HuH-7.5 (cell line): ENCODE results near the gene ROMO1.
"Not testable (repeated sequence)": the region's sequence is repeated elsewhere in the genome, so short reads cannot be mapped to it uniquely, and the experiment has no call there.

Experiments
- DNase-seq: peaks from one replicate; pipeline ENCODE4 v3.0.0; 2011; ENCODE audit warnings: low spot score

The ROMO1 gene

DNA sequence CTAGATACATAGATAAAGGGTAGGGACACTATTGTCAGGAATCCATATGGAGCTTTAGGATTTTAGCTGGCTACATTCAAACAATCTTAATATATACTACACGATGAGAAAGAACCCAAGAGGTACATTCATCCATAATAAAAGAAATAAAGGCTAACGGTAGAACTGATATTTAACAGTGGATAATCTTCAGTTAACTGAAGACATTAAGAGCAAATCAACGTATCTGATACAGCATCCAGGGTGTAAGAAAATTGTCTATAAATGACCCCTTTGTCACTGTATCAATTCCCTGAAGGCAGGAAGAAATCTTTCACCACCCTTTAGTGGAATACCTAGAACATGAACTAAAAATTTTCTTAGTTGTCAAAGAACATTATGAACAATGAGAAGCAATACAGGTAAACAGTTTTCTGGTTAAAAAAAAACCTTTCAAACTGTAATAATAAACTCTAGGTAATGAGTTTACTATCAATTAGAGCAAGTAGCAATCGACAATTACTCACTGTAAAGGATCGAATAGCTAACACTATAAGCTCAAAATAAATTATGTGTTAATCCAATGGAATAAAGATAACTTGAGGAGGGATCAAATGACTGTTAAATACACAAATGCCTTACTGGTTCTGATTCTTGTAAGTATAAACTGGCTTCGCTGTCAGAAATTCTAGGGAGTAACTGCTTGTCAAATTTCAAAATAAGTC is 11.8 kb downstream of the ROMO1 start:
- no peak for DNase-seq

GRCh38 chr20:35711588-35712209 is 12.5 kb downstream of the ROMO1 start:
- DNase-seq = no peak

DNA sequence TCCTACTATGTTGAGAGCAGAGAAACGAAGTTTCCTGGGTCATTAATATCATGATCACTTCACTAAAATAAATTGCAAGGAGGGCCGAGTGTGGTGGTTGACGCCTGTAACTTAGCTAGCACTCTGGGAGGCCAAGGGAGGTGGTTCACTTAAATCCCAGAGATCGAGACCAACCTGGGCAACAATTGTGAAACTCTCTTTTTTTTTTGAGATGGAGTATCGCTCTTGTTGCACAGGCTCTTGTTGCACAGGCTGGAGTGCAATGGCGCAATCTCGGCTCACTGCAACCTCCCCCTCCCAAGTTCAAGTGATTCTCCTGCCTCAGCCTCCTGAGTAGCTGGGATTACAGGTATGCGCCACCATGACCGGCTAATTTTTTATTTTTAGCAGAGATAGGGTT is 13.9 kb downstream of the ROMO1 start:
- not testable (repeated sequence) for DNase-seq

- DNase-seq = no peak
These were observed 14.9 kb downstream of the ROMO1 start for GRCh38 chr20:35714127-35714526.

DNA sequence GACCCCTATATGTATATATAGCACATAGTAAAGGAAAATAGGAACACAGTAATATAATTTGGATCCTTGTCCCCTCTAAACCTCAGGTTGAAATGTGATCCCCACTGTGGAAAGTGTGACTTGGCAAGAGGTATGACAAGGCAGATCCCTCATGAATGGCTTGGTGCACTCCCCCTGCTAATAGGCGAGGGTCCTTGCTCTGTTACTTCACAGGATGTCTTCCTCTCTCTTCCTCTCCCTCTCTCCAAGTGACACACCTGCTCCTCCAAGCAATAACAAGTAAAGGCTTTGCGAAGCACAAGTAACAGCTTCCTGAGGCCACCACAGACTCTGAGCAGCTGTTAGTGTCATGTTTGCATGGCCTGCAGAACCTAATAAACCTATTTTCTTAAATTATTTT is 16.4 kb downstream of the ROMO1 start:
- DNase-seq = no peak

DNA sequence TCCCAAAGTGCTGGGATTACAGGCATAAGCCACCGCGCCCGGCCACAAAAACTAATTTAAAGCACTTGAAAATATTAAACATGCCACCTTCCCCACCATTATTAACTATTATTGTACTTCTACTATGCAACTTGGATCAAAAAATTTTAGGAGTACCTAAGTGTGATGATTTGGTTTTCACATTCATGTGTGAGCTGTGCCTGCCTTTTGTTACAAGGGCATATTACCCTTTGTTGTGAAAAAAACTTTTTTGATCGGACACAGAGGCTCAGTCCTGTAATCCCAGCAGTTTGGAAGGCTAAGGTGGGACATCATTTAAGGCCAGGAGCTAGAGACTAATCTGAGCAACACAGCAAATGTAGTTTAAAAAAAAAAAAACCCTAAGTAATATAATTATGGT is 17.1 kb downstream of the ROMO1 start:
- DNase-seq = no peak

- DNase-seq = not testable (repeated sequence)
These were observed 19.1 kb downstream of the ROMO1 start for GRCh38 chr20:35718321-35718720.

- no peak for DNase-seq
These were observed 19.9 kb downstream of the ROMO1 start for GRCh38 chr20:35718972-35719635.

GRCh38 chr20:35719717-35720116 is 20.5 kb downstream of the ROMO1 start:
- no peak for DNase-seq

DNA sequence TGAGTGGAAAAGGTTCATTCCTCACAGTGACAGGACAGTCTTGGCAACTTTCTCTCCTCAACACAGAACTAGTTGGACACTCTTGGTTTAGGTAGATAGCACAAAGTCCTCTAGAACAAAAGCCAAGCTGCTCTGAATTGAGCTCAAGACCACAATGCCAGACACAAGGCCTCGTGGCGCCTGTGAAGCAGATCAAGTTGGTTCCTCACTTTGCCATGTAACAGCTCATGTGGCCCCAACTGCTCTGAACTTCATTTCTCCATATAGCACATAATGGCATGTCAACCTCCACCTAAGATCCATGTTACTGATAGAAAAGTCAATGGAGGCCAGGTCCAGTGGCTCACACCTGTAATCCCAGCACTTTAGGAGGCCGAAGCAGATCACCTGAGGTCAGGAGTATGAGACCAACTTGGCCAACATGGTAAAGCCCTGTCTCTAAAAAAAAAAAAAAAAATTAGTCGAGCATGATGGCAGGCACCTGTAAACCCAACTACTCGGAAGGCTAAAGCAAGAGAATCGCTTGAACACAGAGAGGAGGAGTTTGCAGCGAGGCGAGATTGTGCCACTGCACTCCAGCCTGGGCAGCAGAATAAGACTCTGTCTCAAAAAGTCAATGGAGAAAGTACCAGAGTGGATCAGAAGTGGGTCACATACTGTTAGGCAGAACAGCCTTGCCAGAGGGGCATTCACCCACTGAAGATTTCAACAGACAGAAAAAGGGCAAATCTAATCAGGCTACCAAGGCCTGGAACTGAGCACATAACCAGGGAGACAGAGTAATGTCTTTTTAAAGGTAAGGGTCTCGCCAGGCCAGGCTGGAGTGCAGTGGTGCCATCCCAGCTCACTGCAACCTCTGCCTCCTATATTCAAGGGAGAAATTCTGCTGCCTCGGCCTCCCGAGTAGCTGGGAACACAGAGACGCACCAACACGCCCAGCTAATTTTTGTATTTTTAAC is 21.2 kb downstream of the ROMO1 start:
- DNase-seq = no peak

- DNase-seq = no peak
These were observed 22.0 kb downstream of the ROMO1 start for GRCh38 chr20:35721219-35721618.

DNA sequence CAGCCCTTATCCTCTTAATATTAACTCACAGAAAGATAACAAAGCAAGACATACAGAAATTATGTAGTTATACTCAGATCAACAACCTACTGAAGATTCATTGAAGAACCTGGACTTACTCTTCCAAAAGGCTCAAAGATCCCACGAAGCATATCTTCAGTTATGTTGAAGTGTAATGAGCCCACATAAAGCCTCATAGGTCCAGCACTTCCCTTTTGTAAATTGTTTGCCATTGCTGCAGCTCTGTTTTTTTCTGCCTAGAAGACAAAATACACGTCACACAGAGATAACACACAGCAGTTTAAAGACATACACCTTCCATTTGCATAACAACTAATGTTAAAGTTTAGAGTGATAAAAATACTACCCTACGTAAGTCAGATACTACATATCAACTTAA is 22.4 kb downstream of the ROMO1 start:
- DNase-seq = no peak

GRCh38 chr20:35723275-35723639 is 24.1 kb downstream of the ROMO1 start:
- not testable (repeated sequence) for DNase-seq

DNA sequence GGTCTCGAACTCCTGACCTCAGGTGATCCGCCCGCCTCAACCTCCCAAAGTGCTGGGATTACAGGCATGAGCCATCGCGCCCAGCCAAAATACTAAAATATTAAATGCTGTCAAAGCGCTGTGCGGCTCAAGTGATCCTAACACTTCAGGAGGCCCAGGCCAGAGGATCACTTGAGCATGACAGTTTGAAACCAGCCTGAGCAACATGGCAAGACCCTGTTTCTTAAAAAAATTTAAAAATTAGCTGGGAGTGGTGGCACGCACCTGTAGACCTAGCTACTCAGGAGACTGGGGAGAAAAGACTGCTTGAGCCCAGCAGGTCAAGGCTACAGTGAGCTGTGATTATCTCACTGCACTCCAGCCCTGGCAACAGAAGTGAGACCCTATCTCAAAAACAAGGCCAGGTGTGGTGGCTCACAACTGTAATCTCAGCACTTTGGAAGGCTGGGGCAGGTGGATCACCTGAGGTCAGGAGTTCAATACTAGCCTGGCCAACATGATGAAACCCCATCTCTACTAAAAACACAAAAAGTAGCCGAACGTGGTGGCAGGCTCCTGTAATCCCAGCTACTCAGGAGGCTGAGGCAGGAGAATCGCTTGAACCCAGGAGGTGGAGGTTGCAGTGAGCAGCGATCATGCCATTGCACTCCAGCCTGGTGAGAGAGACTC is 24.6 kb downstream of the ROMO1 start:
- DNase-seq = not testable (repeated sequence)

DNA sequence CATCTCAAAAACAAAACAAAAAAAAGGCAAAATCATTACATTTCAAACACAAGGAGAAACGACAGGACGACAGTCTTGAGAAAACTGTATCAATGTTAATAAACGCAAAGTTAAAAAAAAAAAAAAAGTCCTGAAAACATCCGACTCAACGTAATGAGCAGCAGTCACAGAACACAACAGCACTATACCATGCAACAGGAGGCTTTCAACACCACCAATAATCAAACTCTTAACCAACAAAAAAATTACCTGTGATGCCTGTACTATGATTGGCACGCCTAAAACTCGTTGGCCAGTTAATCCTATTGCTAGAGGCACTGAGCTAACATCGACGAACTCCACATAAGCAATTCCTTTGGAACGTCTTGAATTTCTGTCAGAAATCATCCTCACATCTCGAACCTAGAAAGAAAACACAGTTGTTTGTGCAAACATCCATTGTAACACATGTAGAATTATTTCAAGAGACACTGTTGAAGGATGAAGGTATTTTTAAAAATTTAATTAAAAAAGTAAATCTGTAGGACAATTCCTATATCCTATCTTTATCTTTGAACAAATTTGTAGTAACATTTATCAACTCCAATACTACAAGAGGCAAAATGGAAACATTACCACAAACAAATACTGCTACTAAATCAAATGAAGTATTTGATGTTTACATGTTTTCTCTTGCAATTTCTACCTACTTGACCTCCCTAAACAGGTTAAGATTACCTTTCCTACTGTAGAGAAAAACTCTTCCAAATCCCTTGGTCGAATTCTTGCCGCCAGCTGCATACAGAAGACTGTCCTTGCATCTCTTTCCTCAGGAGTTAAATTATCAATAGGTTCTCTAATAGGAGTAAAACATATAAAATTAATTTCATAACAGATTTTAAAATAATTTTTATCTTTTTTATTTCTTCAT is 25.4 kb downstream of the ROMO1 start:
- DNase-seq = no peak

DNA sequence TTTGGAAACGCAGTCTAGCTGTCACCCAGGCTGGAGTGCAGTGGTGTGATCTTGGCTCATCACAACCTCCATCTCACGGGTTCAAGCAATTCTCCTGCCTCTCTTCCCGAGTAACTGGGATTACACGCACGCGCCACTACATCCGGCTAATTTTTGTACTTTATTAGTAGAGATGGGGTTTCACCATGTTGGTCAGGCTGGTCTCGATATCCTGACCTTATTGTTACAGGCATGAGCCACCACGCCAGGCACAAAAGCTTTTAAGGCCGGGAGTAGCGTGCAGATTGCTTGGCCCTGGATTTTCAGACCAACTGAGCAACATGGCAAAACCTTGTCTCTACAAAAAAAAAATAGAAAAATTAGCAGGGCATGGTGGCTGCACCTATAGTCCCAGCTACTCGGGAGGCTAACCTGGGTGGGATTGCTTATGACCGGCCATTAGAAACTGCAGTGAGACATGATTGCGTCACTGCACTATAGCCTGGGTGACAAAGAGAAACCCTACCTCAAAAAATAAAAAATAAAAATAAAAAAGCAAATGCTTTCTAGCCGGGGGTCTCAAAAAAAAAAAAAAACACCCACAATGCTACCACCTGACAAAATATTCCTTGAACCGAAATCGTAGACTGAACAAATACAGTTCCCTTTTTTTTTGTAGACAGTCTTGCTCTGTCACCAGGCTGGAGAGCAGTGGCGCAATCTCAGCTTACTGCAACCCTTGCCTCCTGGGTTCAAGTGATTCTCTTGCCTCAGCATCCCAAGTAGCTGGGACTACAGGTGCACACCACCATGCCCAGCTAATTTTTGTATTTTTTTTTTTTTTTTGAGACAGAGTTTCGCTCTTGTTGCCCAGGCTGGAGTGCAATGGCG is 27.9 kb downstream of the ROMO1 start:
- no peak for DNase-seq

GRCh38 chr20:35729283-35729807 is 30.1 kb downstream of the ROMO1 start:
- no peak for DNase-seq

GRCh38 chr20:35729836-35730582 is 30.8 kb downstream of the ROMO1 start:
- no peak for DNase-seq
